Endometrium (tissue), 2 donors: ENCODE results near the gene RPL7A.
"Not testable (repeated sequence)": the region's sequence is repeated elsewhere in the genome, so short reads cannot be mapped to it uniquely, and the experiment has no call there.

Source experiments
- FAIRE-seq: peaks from 2 replicates; lab custom pipeline; 2012; peaks lifted over from hg19 to GRCh38; lab: Jason Lieb, UNC
- donor health status: control.
- donor health status: control.

Gene RPL7A

GRCh38 chr9:133327834-133328484 lies 20.1 kb upstream of the RPL7A start:
- FAIRE-seq, result no peak

GRCh38 chr9:133329306-133330156 lies 18.5 kb upstream of the RPL7A start:
- not testable (repeated sequence) for FAIRE-seq

DNA sequence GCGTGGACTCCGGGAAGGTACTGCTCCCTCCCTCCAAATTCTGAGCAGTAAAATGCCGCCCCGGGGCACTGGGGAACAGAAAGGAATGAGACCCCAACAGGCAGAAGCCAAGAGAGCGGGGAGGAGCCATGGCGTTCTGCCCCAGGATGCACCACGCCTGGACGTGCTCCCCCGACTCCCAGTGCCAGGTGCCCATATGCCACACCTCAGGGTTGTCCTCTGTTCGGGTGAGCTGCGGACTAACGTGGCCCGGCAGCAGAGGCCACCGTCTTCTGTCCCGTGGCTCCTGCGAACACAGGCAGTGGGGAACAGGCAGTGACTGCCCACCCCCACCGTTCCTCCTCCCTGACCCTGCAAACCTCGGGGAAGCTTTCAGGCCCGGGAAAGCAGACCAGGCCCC lies 16.8 kb upstream of the RPL7A start:
- no peak for FAIRE-seq

DNA sequence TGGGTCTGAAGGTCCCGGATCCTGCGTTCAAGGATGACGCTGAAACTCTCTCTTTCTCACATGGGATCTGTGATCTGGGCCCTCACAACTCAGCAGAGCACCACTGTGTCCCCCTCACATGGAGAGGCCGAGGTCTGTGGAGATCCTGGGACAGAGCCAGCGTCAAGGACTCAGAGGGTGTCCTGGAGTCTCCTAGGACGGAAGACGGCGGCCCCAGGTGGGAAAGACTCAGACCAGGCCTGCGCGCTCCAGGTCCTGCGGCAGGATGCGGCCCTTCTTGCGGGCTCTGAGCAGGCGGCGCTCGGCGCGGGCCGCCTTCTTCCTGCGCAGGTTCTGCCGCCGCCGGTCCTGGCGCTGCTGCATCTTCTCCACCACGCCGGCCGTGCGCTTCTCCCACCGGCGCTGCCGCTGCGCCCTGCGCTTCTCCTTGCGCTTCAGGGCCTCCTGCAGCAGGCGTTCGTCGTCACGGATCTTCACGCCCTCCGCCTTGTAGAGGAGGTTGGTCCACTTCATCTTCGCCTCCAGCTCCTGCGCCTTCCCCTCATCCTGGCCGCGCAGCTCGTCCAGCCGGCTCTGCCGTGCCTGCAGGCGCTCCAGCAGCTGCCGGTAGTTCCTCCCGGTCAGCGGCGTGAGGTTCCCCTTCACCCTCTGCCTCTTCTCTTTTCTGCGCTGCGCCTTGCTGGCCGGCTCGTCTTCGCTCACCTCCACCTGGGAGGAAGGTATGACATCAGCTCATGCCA lies 16.2 kb upstream of the RPL7A start:
- FAIRE-seq, result no peak

GRCh38 chr9:133332381-133332730 lies 15.7 kb upstream of the RPL7A start:
- no peak for FAIRE-seq

- FAIRE-seq, result no peak
Measured at GRCh38 chr9:133333011-133333410, 15.0 kb upstream of the RPL7A start.

DNA sequence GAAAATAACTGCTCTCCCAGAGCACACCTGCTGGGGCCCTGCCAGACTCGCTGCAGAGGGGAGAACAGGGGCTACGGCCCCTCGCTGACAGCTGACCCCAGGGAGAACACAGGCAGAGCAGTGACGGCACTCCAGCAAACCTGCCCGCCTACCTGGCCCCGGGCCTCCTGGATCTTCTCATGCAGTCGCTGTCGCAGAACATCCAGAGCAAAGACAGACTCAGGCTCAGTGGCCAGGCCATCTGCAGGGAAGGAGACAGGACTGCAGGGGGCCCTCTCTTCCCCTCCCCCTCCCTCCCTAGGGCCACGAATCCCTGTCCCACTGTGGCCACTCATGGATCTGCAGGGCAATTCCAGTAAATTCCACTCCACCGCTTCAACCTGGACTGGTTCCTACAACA lies 14.5 kb upstream of the RPL7A start:
- no peak for FAIRE-seq

- FAIRE-seq, result no peak
Measured at GRCh38 chr9:133334161-133334560, 13.9 kb upstream of the RPL7A start.

GRCh38 chr9:133334888-133335287 lies 13.1 kb upstream of the RPL7A start:
- not testable (repeated sequence) for FAIRE-seq

- FAIRE-seq, result no peak
Measured at GRCh38 chr9:133335924-133336811, 11.8 kb upstream of the RPL7A start, which contains the start of gene SURF6. TSS of gene SURF6 (minus strand) at chr9:133336188. CDS start at chr9:133336132, 56 bp downstream.

DNA sequence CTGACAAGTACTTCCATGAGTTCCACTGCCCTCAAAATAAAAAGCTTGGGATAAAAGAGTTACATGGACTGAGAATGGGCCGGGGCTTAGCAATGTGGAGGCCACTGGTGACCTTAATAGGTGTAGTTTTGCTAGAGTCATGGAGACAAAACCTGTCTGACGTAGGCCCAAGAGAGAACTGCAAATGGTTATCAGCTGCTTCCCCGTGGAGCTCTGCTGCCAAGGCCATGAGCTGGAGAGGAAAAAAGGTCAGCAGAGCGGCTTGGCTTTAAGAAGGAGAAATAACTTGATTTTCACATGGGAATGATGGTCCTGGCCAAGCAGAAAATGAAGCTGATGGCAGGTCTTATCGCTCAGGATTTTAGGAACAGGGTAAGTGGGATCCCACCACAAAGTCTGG lies 8.4 kb upstream of the RPL7A start:
- no peak for FAIRE-seq

- FAIRE-seq, result no peak
Measured at GRCh38 chr9:133340256-133340655, 7.8 kb upstream of the RPL7A start.

DNA sequence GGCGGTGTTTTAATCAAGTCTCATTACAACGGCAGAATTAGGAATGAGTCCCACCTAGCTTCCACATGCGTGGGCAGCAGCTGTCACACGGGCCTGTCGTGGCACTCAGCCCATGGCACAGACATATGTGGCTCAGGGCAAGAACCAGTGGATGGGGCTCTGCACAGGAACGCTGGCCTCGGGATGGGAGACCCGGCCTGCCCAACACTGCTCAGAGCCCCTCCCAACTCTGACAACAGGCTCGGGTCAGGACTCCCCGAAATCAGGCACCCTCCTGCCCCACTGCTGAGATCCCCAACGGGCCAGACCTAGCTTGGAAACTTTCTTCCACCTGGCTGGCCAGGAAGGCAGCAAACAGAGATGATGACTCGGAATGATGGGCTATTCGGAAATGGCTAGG lies 7.1 kb upstream of the RPL7A start:
- FAIRE-seq, result no peak

GRCh38 chr9:133341369-133342068 lies 6.5 kb upstream of the RPL7A start:
- no peak for FAIRE-seq

- no peak for FAIRE-seq
Measured at GRCh38 chr9:133342069-133342406, 6.0 kb upstream of the RPL7A start.

GRCh38 chr9:133342570-133342969 lies 5.4 kb upstream of the RPL7A start:
- no peak for FAIRE-seq

GRCh38 chr9:133344071-133344470 lies 3.9 kb upstream of the RPL7A start:
- no peak for FAIRE-seq

GRCh38 chr9:133344979-133345378 lies 3.0 kb upstream of the RPL7A start:
- no peak for FAIRE-seq

- no peak for FAIRE-seq
Measured at GRCh38 chr9:133345596-133345995, 2.4 kb upstream of the RPL7A start.

GRCh38 chr9:133346021-133346785 lies 1.8 kb upstream of the RPL7A start:
- FAIRE-seq, result no peak

- FAIRE-seq, result no peak
Measured at GRCh38 chr9:133347515-133347984, 468 bp upstream of the RPL7A start.
